Activated CD8-positive, alpha-beta memory T cell treated with anti-CD3 and anti-CD28 coated beads for 4 hours (primary cell): ENCODE results near the gene UQCRC2.
"Not testable (repeated sequence)": the region's sequence is repeated elsewhere in the genome, so short reads cannot be mapped to it uniquely, and the experiment has no call there.

ENCODE experiments used
- DNase-seq, 2 donors: peaks; one replicate each; pipeline ENCODE4 v3.0.0-alpha.2; 2020; ENCODE audit warnings: low read depth in 2 of 2

The UQCRC2 gene

GRCh38 chr16:21952793-21953540 lies at the start of gene UQCRC2:
Gene UQCRC2, plus strand, starts transcription at chr16:21953361. Its CDS starts 63 bp downstream, at chr16:21953424.
- DNase-seq, result peak; percentile 66 to 75

- not testable (repeated sequence) for DNase-seq
Observed at GRCh38 chr16:21932650-21933049, 20.5 kb upstream of the UQCRC2 start.

GRCh38 chr16:21933316-21933715 lies 19.8 kb upstream of the UQCRC2 start:
- not testable (repeated sequence) for DNase-seq

- DNase-seq, result not testable (repeated sequence)
Observed at GRCh38 chr16:21933790-21934189, 19.4 kb upstream of the UQCRC2 start.

GRCh38 chr16:21936216-21936615 lies 16.9 kb upstream of the UQCRC2 start:
- DNase-seq, result not testable (repeated sequence)

GRCh38 chr16:21937336-21937829 lies 15.8 kb upstream of the UQCRC2 start:
- DNase-seq, result no peak

GRCh38 chr16:21940570-21940969 lies 12.6 kb upstream of the UQCRC2 start:
- no peak for DNase-seq

GRCh38 chr16:21943571-21943970 lies 9.6 kb upstream of the UQCRC2 start:
- DNase-seq, result no peak

GRCh38 chr16:21946889-21947635 lies 6.1 kb upstream of the UQCRC2 start:
- no peak for DNase-seq

GRCh38 chr16:21949713-21950260 lies 3.4 kb upstream of the UQCRC2 start:
- no peak for DNase-seq

GRCh38 chr16:21950782-21951521 lies 2.2 kb upstream of the UQCRC2 start:
- DNase-seq, result no peak

GRCh38 chr16:21952040-21952792 lies 945 bp upstream of the UQCRC2 start:
- DNase-seq, result peak; percentile 43 to 67

- no peak for DNase-seq
Observed at GRCh38 chr16:21953541-21953902, 361 bp downstream of the UQCRC2 start.

- DNase-seq, result no peak
Observed at GRCh38 chr16:21957714-21958346, 4.7 kb downstream of the UQCRC2 start.

GRCh38 chr16:21959050-21959449 lies 5.9 kb downstream of the UQCRC2 start:
- no peak for DNase-seq

- no peak for DNase-seq
Observed at GRCh38 chr16:21962475-21962874, 9.3 kb downstream of the UQCRC2 start.

GRCh38 chr16:21963887-21964286 lies 10.7 kb downstream of the UQCRC2 start:
- no peak for DNase-seq

GRCh38 chr16:21964353-21964752 lies 11.2 kb downstream of the UQCRC2 start:
- DNase-seq, result no peak

GRCh38 chr16:21971856-21972255 lies 18.7 kb downstream of the UQCRC2 start:
- no peak for DNase-seq

- no peak for DNase-seq
Observed at GRCh38 chr16:21973945-21974344, 20.8 kb downstream of the UQCRC2 start.

GRCh38 chr16:21980032-21980431 lies 26.9 kb downstream of the UQCRC2 start:
- DNase-seq, result no peak
